Activated T-helper 1 cell treated with Interleukin-2 at 50 U/mL for 16 hours (primary cell): ENCODE results near the gene EEPD1.

ENCODE experiments used
- DNase-seq: peaks from one replicate; pipeline ENCODE4 v3.0.0-alpha.2; 2020; ENCODE audit warnings: low read depth

The EEPD1 gene

GRCh38 chr7:36260481-36260880, 107.4 kb downstream of the EEPD1 start:
- DNase-seq: no peak

- DNase-seq: no peak
Observed at GRCh38 chr7:36261019-36261754, 108.1 kb downstream of the EEPD1 start.

DNA sequence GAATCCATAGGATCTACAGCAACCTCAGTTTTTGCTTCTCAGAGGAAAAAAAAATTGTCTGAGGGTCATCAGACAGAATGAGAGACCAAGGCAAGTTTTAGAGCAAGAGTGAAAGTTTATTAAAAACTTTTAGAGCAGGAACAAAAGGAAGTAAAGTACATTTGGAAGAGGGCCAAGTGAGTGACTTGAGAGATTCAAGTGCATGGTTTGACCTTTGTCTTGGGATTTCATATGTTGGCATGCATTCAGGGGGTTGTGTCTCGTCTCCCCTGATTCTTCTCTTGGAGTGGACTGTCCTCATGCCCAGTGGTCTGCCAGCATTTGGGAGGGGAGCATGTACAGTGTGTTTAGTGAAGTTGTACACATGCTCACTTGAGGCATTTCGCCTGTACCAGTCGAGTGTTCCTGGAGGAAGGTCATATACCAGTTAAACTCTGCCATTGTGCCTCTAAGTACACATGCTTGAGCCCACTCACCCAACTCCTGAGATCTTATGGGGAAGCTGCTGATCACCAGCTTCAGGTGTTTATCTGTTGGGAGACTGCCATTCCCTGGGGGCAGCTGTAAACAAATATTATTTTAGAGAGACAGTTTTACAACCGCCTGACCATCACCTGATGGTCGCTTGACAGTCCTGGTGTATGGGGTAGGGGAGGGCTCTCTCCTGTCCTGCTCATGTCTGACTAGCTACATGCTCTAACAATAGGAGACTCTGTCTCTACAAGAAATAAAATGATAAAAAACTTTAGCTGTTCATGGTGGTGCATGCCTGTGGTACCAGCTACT, 109.4 kb downstream of the EEPD1 start:
- DNase-seq: no peak

DNA sequence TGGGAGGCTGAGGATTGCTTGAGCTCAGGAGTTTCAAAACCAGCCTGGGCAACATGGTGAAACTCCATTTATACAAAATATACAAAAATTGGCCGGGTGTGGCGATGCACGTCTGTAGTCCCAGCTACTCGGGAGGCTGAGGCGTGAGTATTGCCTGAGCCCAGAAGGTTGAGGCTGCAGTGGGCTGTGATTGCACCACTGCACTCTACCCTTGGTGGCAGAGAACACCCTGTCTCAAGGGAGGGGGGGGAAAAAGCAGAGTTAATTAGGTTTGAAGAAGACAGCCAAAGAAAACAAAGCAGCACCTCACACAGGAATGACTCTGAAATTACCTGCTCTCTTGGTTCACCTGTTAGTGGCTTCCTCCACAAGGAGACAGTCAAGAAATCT, 110.0 kb downstream of the EEPD1 start:
- no peak for DNase-seq

DNA sequence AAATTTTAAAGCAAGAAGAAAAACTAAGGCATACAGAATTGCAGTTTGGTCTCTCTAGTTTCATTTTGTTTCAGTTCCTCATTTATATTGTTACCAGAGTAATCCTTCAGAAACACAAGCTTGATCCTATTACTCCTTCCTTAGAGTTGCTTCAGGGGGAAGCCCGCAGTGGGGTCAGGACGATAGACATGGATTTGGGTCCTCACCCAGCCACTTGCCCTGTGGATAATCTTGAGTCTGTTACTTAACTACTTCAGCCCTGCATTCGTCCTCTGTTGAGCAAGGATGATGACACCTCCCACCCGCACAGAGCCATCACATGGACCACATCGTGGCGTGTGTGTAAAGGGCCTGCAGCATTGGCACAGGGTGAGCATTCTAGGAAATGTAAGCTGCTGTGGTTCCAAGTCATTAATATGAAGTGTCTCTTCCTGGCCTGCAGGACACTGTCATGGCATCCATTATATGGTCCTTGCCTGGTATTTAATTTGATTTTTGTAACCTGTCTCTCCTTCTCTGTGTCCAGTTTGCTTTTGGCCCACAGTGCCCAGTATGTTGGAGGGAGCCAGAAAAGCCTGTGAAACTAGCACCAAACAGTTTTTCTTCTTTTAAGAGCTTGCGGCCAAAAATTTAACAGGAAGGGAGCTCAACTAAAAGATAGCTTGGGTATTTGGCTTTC, 111.2 kb downstream of the EEPD1 start:
- no peak for DNase-seq

- DNase-seq: no peak
Observed at GRCh38 chr7:36264913-36265516, 112.0 kb downstream of the EEPD1 start.

DNA sequence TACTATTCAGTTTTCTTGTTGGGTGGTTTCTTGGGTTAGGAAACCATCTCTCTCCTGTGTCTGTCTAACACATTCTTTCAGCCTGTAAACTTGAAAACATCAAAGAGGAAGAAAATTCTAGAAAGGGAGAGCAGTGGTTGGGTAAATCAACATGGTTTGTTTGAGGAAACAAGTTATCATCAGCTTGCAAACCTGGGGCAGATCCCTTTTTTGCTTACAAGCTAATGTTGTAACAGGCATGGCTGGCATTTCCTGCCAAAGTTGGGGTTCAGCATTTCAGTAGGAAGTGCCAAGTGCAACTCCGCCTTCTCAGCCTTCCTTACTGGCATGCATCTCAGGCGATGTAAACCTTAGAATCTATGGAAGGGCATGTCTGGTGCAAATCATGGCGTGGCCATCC, 112.6 kb downstream of the EEPD1 start:
- DNase-seq: no peak

- no peak for DNase-seq
Observed at GRCh38 chr7:36266190-36266589, 113.1 kb downstream of the EEPD1 start.

DNA sequence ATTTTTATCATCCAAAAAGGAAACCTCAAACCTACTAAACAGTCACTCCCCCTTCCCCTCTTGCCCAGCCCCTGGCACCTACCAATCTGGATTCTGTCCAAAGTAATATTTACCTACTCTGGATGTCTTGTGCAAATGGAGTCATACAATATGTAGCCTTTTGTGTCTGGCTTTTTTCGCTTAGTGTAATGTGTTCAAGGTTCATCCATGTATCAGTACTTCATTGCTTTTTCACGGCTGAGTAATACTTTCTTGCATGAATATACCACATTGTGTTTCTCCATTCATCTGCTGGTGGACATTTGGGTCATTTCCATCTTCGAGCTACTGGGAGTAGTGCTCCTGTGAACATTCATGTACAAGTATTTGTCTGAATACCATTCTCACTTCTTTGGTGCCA, 113.6 kb downstream of the EEPD1 start:
- DNase-seq: no peak

DNA sequence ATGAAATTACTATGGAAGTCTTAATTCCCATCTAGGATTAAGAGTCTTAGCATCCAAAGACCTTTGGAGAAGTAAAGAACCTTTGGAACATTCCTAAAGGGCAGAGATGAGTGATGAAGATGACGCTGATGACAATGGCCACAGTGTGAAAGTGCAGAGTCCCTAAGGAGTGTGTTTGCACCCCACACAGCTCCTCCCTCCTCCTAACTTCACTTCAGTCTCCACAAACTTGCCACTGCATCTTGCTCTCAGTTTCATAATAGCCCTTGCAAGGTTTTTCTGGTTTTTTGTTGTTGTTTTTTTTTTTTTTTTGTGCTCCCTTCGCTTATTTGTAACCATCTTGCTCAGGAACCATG, 119.1 kb downstream of the EEPD1 start:
- DNase-seq: no peak

DNA sequence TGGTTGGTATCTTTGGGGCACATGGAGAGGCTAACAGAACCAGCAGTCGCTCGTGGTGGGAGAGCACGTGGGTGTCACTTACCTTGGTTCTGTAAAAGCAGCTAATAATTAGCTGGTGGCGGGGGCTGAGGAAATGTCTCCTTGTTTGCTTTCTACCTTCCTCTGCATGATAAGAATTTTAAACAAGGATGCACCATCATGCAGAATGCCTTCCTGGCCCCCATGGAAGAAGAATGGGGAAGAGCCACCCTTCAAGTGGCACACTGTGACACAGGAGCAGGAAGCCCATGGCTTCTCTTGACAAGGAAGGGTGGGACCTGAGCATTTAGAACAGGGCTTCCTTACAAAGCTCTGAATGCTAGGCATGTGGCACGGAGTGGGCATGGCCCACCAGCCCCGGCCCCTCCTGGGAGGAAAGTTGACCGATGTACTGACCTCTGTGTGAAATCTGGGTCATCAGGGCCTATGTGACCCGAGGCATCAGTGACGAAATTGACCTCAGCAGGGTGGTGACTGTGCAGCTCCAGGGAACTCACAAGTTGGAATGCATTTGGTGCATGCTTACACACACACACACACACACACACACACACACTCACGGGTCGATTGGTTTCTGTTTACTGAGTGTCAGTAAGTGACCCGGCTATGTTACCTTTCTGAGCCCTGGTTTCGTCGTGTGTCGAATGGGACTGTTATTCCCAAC, 119.7 kb downstream of the EEPD1 start:
- DNase-seq: no peak

GRCh38 chr7:36273836-36274235, 120.8 kb downstream of the EEPD1 start:
- DNase-seq: no peak

DNA sequence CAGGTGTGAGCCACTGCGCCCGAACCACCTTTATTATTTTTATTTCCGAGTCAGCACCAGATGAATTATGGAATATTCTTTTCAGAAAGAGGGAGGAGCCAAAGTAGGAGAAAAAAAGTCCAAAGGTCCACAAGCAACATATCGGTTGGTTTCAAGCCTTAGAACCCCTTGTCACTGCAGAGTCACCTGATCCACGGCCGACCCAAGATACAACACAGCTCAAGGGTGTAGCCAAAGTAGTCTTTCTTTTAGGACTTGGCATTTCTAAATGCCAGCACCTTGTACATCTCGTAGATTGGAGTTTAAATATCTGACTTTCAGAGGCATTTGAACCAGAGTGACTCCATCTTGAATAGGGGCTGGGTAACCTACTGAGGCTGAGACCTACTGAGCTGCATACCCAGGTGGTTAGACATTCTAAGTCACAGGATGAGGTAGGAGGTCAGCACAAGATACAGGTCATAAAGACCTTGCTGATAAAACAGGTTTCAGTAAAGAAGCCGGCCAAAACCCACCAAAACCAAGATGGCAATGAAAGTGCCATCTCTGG, 122.8 kb downstream of the EEPD1 start:
- DNase-seq: no peak

- DNase-seq: no peak
Observed at GRCh38 chr7:36276428-36277248, 123.6 kb downstream of the EEPD1 start.

- no peak for DNase-seq
Observed at GRCh38 chr7:36277249-36277542, 124.1 kb downstream of the EEPD1 start.

DNA sequence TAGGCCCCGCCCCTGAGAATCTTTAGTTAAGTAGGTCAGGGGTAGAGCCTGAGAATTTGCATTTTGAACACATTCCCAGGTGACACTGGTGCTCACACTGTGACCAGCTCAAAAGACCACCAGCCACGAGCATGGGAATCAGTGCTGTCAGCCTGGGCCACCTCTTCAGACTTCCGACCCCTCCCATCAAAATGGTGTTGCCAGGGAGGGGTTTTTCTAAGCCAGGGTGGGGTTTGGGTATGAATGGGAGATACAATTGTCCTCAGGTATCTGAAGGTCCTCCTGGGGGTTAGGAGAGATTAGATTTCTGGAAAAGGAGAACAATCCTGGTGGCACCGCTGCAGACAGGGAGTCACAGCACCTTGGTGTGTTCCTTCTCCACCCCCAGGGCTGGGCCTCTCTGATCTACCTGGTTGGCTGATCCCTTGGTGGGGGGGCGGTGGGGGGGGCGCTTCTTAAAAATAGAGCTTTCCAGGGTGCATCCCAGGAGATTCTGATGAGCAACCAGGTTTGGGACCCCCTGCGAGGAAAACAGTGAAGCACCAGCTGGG, 125.1 kb downstream of the EEPD1 start:
- DNase-seq: no peak

- no peak for DNase-seq
Observed at GRCh38 chr7:36278620-36279172, 125.6 kb downstream of the EEPD1 start.

GRCh38 chr7:36279200-36279925, 126.3 kb downstream of the EEPD1 start:
- DNase-seq: no peak

GRCh38 chr7:36279926-36280315, 126.9 kb downstream of the EEPD1 start:
- no peak for DNase-seq
